Diencephalon (tissue), 1 donor: Measurements from ENCODE around the gene TM6SF1. TPM values are rescaled to one million over a fixed set of nuclear protein-coding genes. Genes with fewer than 3 reads are reported as not detected.

Experiments used
- small RNA-seq: library from RNA; depleted of rRNA; stranded (forward); fragments of <200 nt; gene quantifications from one replicate; pipeline ENCODE3, GENCODE V24; 2014
- total RNA-seq: library from RNA; depleted of rRNA; stranded (reverse); fragments of >200 nt; gene quantifications from one replicate; pipeline ENCODE4 v1.2.3, GENCODE V29; 2014

Gene TM6SF1
- total RNA-seq = 5.8 TPM

GRCh38 chr15:83106994-83107840, at the start of gene TM6SF1:
Gene TM6SF1 (plus strand): TSS chr15:83107645. CDS start chr15:83107681, 36 bp downstream.

GRCh38 chr15:83066734-83067637, 40.5 kb upstream of the TM6SF1 start, which contains the start of gene BTBD1:
Gene BTBD1 (minus strand): TSS chr15:83067252. CDS start chr15:83067151, 101 bp downstream.

Small RNA genes lying within 50 kb of the gene (small RNA-seq; reads per million reads assigned to genes)
- not detected for gene MIR4515

Other genes with a start within 250 kb of the TM6SF1 start
- gene HOMER2, start 154.9 kb upstream of the TM6SF1 start, total RNA-seq = 86.0 TPM
- 40.4 TPM for gene RAMAC, start 121.4 kb upstream of the TM6SF1 start, total RNA-seq
- 13.8 TPM for gene C15orf40, start 96.0 kb upstream of the TM6SF1 start, total RNA-seq
- 130 TPM for gene BTBD1, start 40.4 kb upstream of the TM6SF1 start, total RNA-seq
- gene HDGFL3, start 100.2 kb downstream of the TM6SF1 start, total RNA-seq = 111 TPM
- not detected for gene BNC1, start 177.0 kb downstream of the TM6SF1 start, total RNA-seq